ENCODE measurements around the gene FRMD1. TPM values are rescaled to one million over a fixed set of nuclear protein-coding genes. Genes with fewer than 3 reads are reported as not detected.

FRMD1 gene
- total RNA-seq, 3 donors from 2014 or later (not counting 1 experiment from before 2014, with no cell fraction given) = not detected

- Mint-ChIP-seq H3K4me3 (no peak overlapping the region), H3K9me3 (no peaks in the 10 kb centered on the region), H3K27ac (no peak overlapping the region), H3K36me3 (no peaks in the 10 kb centered on the region), H3K4me1 (peaks cover 6% of the 10 kb centered on the region in 2 donors), H3K27me3 (ENCODE audit: low read depth in 2 of 2) (peaks cover 7 to 11% of the 10 kb centered on the region in 2 donors)
- H3K4me3 ChIP-seq (ENCODE audit: low read length) = no peak overlapping the region
- no peaks in the 10 kb centered on the region for H3K27me3 ChIP-seq (ENCODE audit: control insufficient read depth, insufficient read depth, low read length)
- H3K27ac ChIP-seq (ENCODE audit: low read length) = no peak overlapping the region
- no peaks in the 10 kb centered on the region for H3K9me3 ChIP-seq (ENCODE audit: control insufficient read depth, insufficient read depth, low read length)
- DNase-seq (no peak), ATAC-seq (no peak)
- no peaks in the 10 kb centered on the region for H3K4me1 ChIP-seq (ENCODE audit: control insufficient read depth, insufficient read depth, low read length)
- TF ChIP-seq, protein P1, sequence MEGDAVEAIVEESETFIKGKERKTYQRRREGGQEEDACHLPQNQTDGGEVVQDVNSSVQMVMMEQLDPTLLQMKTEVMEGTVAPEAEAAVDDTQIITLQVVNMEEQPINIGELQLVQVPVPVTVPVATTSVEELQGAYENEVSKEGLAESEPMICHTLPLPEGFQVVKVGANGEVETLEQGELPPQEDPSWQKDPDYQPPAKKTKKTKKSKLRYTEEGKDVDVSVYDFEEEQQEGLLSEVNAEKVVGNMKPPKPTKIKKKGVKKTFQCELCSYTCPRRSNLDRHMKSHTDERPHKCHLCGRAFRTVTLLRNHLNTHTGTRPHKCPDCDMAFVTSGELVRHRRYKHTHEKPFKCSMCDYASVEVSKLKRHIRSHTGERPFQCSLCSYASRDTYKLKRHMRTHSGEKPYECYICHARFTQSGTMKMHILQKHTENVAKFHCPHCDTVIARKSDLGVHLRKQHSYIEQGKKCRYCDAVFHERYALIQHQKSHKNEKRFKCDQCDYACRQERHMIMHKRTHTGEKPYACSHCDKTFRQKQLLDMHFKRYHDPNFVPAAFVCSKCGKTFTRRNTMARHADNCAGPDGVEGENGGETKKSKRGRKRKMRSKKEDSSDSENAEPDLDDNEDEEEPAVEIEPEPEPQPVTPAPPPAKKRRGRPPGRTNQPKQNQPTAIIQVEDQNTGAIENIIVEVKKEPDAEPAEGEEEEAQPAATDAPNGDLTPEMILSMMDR (IDR thresholded peaks at IDR 0.05) = no peak
- WGBS (ENCODE audit: insufficient coverage) = 92% methylated on average over 9 of the region's 9 CpGs
- no peaks in the 10 kb centered on the region for H3K36me3 ChIP-seq (ENCODE audit: control insufficient read depth, insufficient read depth, low read length)
- intact Hi-C loops (cut with micrococcal nuclease) = no loop called here
Observed at GRCh38 chr6:168028181-168028580, 50.8 kb downstream of the FRMD1 start.

GRCh38 chr6:168027521-168027920 lies 51.5 kb downstream of the FRMD1 start:
- Histone ChIP-seq H3K36me3 (ENCODE audit: control insufficient read depth, insufficient read depth, low read length) (no peaks in the 10 kb centered on the region), H3K4me3 (ENCODE audit: low read length) (no peak overlapping the region), H3K4me1 (ENCODE audit: control insufficient read depth, insufficient read depth, low read length) (no peaks in the 10 kb centered on the region), H3K27me3 (ENCODE audit: control insufficient read depth, insufficient read depth, low read length) (no peaks in the 10 kb centered on the region), H3K27ac (ENCODE audit: low read length) (no peak overlapping the region), H3K9me3 (ENCODE audit: control insufficient read depth, insufficient read depth, low read length) (no peaks in the 10 kb centered on the region)
- no peaks in the 10 kb centered on the region for H3K9me3 Mint-ChIP-seq
- no peak for ATAC-seq
- intact Hi-C loops (cut with micrococcal nuclease) = no loop called here
- H3K36me3 Mint-ChIP-seq = no peaks in the 10 kb centered on the region
- no peak overlapping the region for H3K27ac Mint-ChIP-seq
- WGBS (ENCODE audit: insufficient coverage) = 87% methylated on average over 16 of the region's 16 CpGs
- H3K4me1 Mint-ChIP-seq = peaks cover 6% of the 10 kb centered on the region in 2 donors
- TF ChIP-seq, protein P1 (IDR thresholded peaks at IDR 0.05) = no peak
- H3K27me3 Mint-ChIP-seq (ENCODE audit: low read depth in 2 of 2) = peaks cover 7 to 11% of the 10 kb centered on the region in 2 donors
- H3K4me3 Mint-ChIP-seq = no peak overlapping the region
- no peak for DNase-seq

DNA sequence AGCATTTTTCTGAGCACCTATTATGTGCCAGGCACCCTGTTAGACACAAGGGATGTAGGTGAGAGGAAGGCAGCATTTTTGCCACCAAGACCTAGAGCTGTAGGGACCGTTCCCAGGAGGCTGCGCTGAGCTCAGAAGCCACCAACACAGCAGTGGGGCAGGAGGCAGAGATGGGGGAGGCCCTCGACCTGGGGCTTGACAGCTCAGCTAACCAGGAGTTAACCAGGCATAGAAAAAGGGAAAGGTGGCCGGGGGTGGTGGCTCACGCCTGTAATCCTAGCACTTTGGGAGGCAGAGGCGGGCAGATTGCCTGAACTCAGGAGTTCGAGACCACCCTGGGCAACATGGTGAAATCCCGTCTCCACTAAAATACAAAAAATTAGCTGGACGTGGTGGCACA lies 52.1 kb downstream of the FRMD1 start:
- TF ChIP-seq, protein P1 (IDR thresholded peaks at IDR 0.05) = no peak
- no peak for DNase-seq
- H3K4me1 ChIP-seq (ENCODE audit: control insufficient read depth, insufficient read depth, low read length) = no peaks in the 10 kb centered on the region
- no peaks in the 10 kb centered on the region for H3K27me3 ChIP-seq (ENCODE audit: control insufficient read depth, insufficient read depth, low read length)
- no peaks in the 10 kb centered on the region for H3K9me3 Mint-ChIP-seq
- H3K27ac ChIP-seq (ENCODE audit: low read length) = no peak overlapping the region
- intact Hi-C loops (cut with micrococcal nuclease) = no loop called here
- ATAC-seq = no peak
- no peak overlapping the region for H3K4me3 Mint-ChIP-seq
- H3K4me3 ChIP-seq (ENCODE audit: low read length) = no peak overlapping the region
- no peaks in the 10 kb centered on the region for H3K36me3 Mint-ChIP-seq
- 78% methylated on average over 9 of the region's 9 CpGs for WGBS (ENCODE audit: insufficient coverage)
- H3K4me1 Mint-ChIP-seq = peaks cover 3 to 4% of the 10 kb centered on the region in 2 donors
- no peaks in the 10 kb centered on the region for H3K9me3 ChIP-seq (ENCODE audit: control insufficient read depth, insufficient read depth, low read length)
- no peak overlapping the region for H3K27ac Mint-ChIP-seq
- H3K27me3 Mint-ChIP-seq (ENCODE audit: low read depth in 2 of 2) = peaks cover 7 to 11% of the 10 kb centered on the region in 2 donors
- no peaks in the 10 kb centered on the region for H3K36me3 ChIP-seq (ENCODE audit: control insufficient read depth, insufficient read depth, low read length)

Data from natural killer cell (primary cell).